K562 treated with DMSO at 1 percent for 24 hours (cell line): ENCODE data around the gene ZFYVE26. TPM values are rescaled to one million over a fixed set of nuclear protein-coding genes. Genes with fewer than 3 reads are reported as not detected.

Experiments
- total RNA-seq: library from RNA; unstranded; fragments of 300-600 nt; gene quantifications from 2 replicates; pipeline ENCODE4 v1.2.3, GENCODE V29; 2022; ENCODE audit warnings: low read depth; ENCODE audit not compliant: insufficient read depth

Gene ZFYVE26
- 6.1 and 6.7 TPM in 2 replicates for total RNA-seq

GRCh38 chr14:67816326-67817002 is at the start of gene ZFYVE26:
Gene ZFYVE26, minus strand, starts transcription at chr14:67816590. Its CDS starts 627 bp downstream, at chr14:67815963.

GRCh38 chr14:67819563-67820421 is 3.4 kb upstream of the ZFYVE26 start, which contains the start of gene RAD51B:
Gene RAD51B, plus strand, starts transcription at chr14:67819779.

GRCh38 chr14:67701492-67701891 is 114.9 kb downstream of the ZFYVE26 start, which contains the start of gene RDH12:
Gene RDH12, plus strand, starts transcription at chr14:67701886. Its CDS starts 20,757 bp downstream, at chr14:67722643.

Other genes starting within 250 kb of the ZFYVE26 start
- 30.0 and 34.8 TPM in 2 replicates for gene PIGH, start 216.3 kb downstream of the ZFYVE26 start, total RNA-seq
- gene ARG2, start 196.7 kb downstream of the ZFYVE26 start, total RNA-seq, result 20.1 and 25.3 TPM in 2 replicates
- gene VTI1B, start 142.0 kb downstream of the ZFYVE26 start, total RNA-seq, result 52.9 and 58.1 TPM in 2 replicates
- gene RDH11, start 120.8 kb downstream of the ZFYVE26 start, total RNA-seq, result 33.7 and 34.0 TPM in 2 replicates
- gene RDH12, start 114.7 kb downstream of the ZFYVE26 start, total RNA-seq, result 0.15 and 0.47 TPM in 2 replicates
- 4.5 and 10.1 TPM in 2 replicates for gene RAD51B, start 3.2 kb upstream of the ZFYVE26 start, total RNA-seq